ENCODE data around the gene SMIM12.

SMIM12 gene

GRCh38 chr1:34899906-34900305 lies 40.4 kb upstream of the SMIM12 start:
- peaks cover 4% of the 10 kb centered on the region for H3K27me3 ChIP-seq (ENCODE audit: insufficient read depth, low read length, poor library complexity)
- DNase-seq (no peak), ATAC-seq (ENCODE audit: insufficient read depth, low read depth) (no peak)
- H3K36me3 ChIP-seq (ENCODE audit: insufficient read depth, low read length) = no peaks in the 10 kb centered on the region
- H3K4me3 ChIP-seq (ENCODE audit: low read depth in 1 of 2, low read length in 2 of 2) = no peak overlapping the region
- no peak overlapping the region for H2AFZ ChIP-seq (ENCODE audit: low read depth, low read length)
- no peaks in the 10 kb centered on the region for H3K9me3 ChIP-seq (ENCODE audit: insufficient read depth, low read length, severe bottlenecking)
- H4K20me1 ChIP-seq (ENCODE audit: insufficient read depth, low read length) = no peaks in the 10 kb centered on the region
- H3K4me1 ChIP-seq (ENCODE audit: insufficient read depth, low read length) = no peaks in the 10 kb centered on the region
- no peak overlapping the region for H3K27ac ChIP-seq (ENCODE audit: low read length)
- H3K9ac ChIP-seq (ENCODE audit: low read depth, low read length) = no peak overlapping the region
- TF ChIP-seq, protein P1, sequence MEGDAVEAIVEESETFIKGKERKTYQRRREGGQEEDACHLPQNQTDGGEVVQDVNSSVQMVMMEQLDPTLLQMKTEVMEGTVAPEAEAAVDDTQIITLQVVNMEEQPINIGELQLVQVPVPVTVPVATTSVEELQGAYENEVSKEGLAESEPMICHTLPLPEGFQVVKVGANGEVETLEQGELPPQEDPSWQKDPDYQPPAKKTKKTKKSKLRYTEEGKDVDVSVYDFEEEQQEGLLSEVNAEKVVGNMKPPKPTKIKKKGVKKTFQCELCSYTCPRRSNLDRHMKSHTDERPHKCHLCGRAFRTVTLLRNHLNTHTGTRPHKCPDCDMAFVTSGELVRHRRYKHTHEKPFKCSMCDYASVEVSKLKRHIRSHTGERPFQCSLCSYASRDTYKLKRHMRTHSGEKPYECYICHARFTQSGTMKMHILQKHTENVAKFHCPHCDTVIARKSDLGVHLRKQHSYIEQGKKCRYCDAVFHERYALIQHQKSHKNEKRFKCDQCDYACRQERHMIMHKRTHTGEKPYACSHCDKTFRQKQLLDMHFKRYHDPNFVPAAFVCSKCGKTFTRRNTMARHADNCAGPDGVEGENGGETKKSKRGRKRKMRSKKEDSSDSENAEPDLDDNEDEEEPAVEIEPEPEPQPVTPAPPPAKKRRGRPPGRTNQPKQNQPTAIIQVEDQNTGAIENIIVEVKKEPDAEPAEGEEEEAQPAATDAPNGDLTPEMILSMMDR (IDR thresholded peaks at IDR 0.05; ENCODE audit: borderline replicate concordance, extremely low read depth, low read length, poor library complexity, severe bottlenecking) = no peak
- no peak for TF ChIP-seq EZH2 (IDR thresholded peaks at IDR 0.05; ENCODE audit: borderline replicate concordance, low read depth, low read length, severe bottlenecking)
- no peaks in the 10 kb centered on the region for H3K79me2 ChIP-seq (ENCODE audit: insufficient read depth, low read length)
- no peak overlapping the region for H3K4me2 ChIP-seq (ENCODE audit: insufficient read depth, low read length)

GRCh38 chr1:34899471-34899870 lies 39.9 kb upstream of the SMIM12 start:
- peaks cover 4% of the 10 kb centered on the region for H3K27me3 ChIP-seq (ENCODE audit: insufficient read depth, low read length, poor library complexity)
- no peak for ATAC-seq (ENCODE audit: insufficient read depth, low read depth)
- H3K9ac ChIP-seq (ENCODE audit: low read depth, low read length) = no peak overlapping the region
- no peak overlapping the region for H3K27ac ChIP-seq (ENCODE audit: low read length)
- H3K36me3 ChIP-seq (ENCODE audit: insufficient read depth, low read length) = no peaks in the 10 kb centered on the region
- no peaks in the 10 kb centered on the region for H3K79me2 ChIP-seq (ENCODE audit: insufficient read depth, low read length)
- no peak for DNase-seq
- no peaks in the 10 kb centered on the region for H3K4me1 ChIP-seq (ENCODE audit: insufficient read depth, low read length)
- H2AFZ ChIP-seq (ENCODE audit: low read depth, low read length) = no peak overlapping the region
- no peak for TF ChIP-seq EZH2 (IDR thresholded peaks at IDR 0.05; ENCODE audit: borderline replicate concordance, low read depth, low read length, severe bottlenecking)
- TF ChIP-seq, protein P1 (IDR thresholded peaks at IDR 0.05; ENCODE audit: borderline replicate concordance, extremely low read depth, low read length, poor library complexity, severe bottlenecking) = no peak
- H3K9me3 ChIP-seq (ENCODE audit: insufficient read depth, low read length, severe bottlenecking) = no peaks in the 10 kb centered on the region
- H4K20me1 ChIP-seq (ENCODE audit: insufficient read depth, low read length) = no peaks in the 10 kb centered on the region
- H3K4me2 ChIP-seq (ENCODE audit: insufficient read depth, low read length) = no peak overlapping the region
- no peak overlapping the region for H3K4me3 ChIP-seq (ENCODE audit: low read depth in 1 of 2, low read length in 2 of 2)

GRCh38 chr1:34898330-34898761 lies 38.8 kb upstream of the SMIM12 start:
- ATAC-seq (ENCODE audit: insufficient read depth, low read depth) (no peak), DNase-seq (no peak)
- Histone ChIP-seq H3K27ac (ENCODE audit: low read length) (no peak overlapping the region), H3K79me2 (ENCODE audit: insufficient read depth, low read length) (no peaks in the 10 kb centered on the region), H3K36me3 (ENCODE audit: insufficient read depth, low read length) (no peaks in the 10 kb centered on the region), H3K4me3 (ENCODE audit: low read depth in 1 of 2, low read length in 2 of 2) (no peak overlapping the region), H3K4me2 (ENCODE audit: insufficient read depth, low read length) (no peak overlapping the region), H4K20me1 (ENCODE audit: insufficient read depth, low read length) (no peaks in the 10 kb centered on the region), H3K4me1 (ENCODE audit: insufficient read depth, low read length) (no peaks in the 10 kb centered on the region), H3K9ac (ENCODE audit: low read depth, low read length) (no peak overlapping the region), H3K27me3 (ENCODE audit: insufficient read depth, low read length, poor library complexity) (peaks cover 4% of the 10 kb centered on the region), H3K9me3 (ENCODE audit: insufficient read depth, low read length, severe bottlenecking) (peaks cover 2% of the 10 kb centered on the region), H2AFZ (ENCODE audit: low read depth, low read length) (no peak overlapping the region)
- TF ChIP-seq, protein P1 (IDR thresholded peaks at IDR 0.05; ENCODE audit: borderline replicate concordance, extremely low read depth, low read length, poor library complexity, severe bottlenecking) = no peak
- no peak for TF ChIP-seq EZH2 (IDR thresholded peaks at IDR 0.05; ENCODE audit: borderline replicate concordance, low read depth, low read length, severe bottlenecking)

DNA sequence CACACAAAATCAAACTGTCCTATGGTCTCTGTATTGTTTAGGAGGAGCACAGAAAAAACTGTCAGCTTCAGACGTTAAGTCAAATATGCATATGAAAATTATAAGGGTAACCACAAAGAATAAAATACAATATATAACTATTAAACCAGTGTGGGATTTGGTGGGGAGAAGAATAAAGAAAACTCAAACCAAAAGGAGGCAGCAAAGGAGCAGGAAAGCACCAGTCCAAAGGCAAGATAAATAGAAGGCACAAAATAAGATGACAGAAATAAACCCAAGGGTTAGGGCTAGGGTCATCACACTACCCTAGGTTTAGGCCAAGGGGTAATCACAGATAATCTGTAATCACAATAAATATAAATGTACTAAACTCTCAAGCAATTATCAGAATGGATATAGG lies 37.1 kb upstream of the SMIM12 start:
- Histone ChIP-seq H3K36me3 (ENCODE audit: insufficient read depth, low read length) (no peaks in the 10 kb centered on the region), H3K4me3 (ENCODE audit: low read depth in 1 of 2, low read length in 2 of 2) (no peak overlapping the region), H3K27me3 (ENCODE audit: insufficient read depth, low read length, poor library complexity) (no peaks in the 10 kb centered on the region), H3K9ac (ENCODE audit: low read depth, low read length) (no peak overlapping the region), H3K4me1 (ENCODE audit: insufficient read depth, low read length) (no peaks in the 10 kb centered on the region), H4K20me1 (ENCODE audit: insufficient read depth, low read length) (no peaks in the 10 kb centered on the region), H3K9me3 (ENCODE audit: insufficient read depth, low read length, severe bottlenecking) (peaks cover 12% of the 10 kb centered on the region), H3K27ac (ENCODE audit: low read length) (no peak overlapping the region), H3K4me2 (ENCODE audit: insufficient read depth, low read length) (no peak overlapping the region), H3K79me2 (ENCODE audit: insufficient read depth, low read length) (no peaks in the 10 kb centered on the region), H2AFZ (ENCODE audit: low read depth, low read length) (no peak overlapping the region)
- DNase-seq (no peak), ATAC-seq (ENCODE audit: insufficient read depth, low read depth) (no peak)
- TF ChIP-seq, protein P1 (IDR thresholded peaks at IDR 0.05; ENCODE audit: borderline replicate concordance, extremely low read depth, low read length, poor library complexity, severe bottlenecking) = no peak
- TF ChIP-seq EZH2 (IDR thresholded peaks at IDR 0.05; ENCODE audit: borderline replicate concordance, low read depth, low read length, severe bottlenecking) = no peak

Data from DND-41 (cell line).